Activated naive CD8-positive, alpha-beta T cell treated with anti-CD3 and anti-CD28 coated beads for 36 hours (primary cell): Measurements from ENCODE around the gene PARD6A. TPM values are rescaled to one million over a fixed set of nuclear protein-coding genes. Genes with fewer than 3 reads are reported as not detected.

ENCODE experiments used
- DNase-seq: peaks from one replicate; pipeline ENCODE4 v3.0.0; 2021
- H3K27ac Mint-ChIP-seq: one replicate; pipeline ENCODE4 v1.8.0; 2022; ENCODE audit warnings: mild to moderate bottlenecking, moderate library complexity, mixed read lengths
- H3K27me3 Mint-ChIP-seq: one replicate; pipeline ENCODE4 v1.8.0; 2022; ENCODE audit warnings: mild to moderate bottlenecking, mixed read lengths
- H3K36me3 Mint-ChIP-seq: one replicate; pipeline ENCODE4 v1.8.0; 2021; ENCODE audit warnings: mild to moderate bottlenecking, mixed read lengths
- H3K4me1 Mint-ChIP-seq: one replicate; pipeline ENCODE4 v1.8.0; 2021; ENCODE audit warnings: mixed read lengths
- H3K4me3 Mint-ChIP-seq: one replicate; pipeline ENCODE4 v1.8.0; 2022; ENCODE audit warnings: mild to moderate bottlenecking, moderate library complexity, mixed read lengths
- H3K9me3 Mint-ChIP-seq: one replicate; pipeline ENCODE4 v1.8.0; 2022; ENCODE audit warnings: mixed read lengths
- total RNA-seq, 2 experiments: library from RNA; stranded (reverse); gene quantifications; one replicate each; pipeline ENCODE4 v1.2.3, GENCODE V29; 2021

PARD6A gene
- total RNA-seq = 1 to 10 TPM; 7.8 to 9.4 TPM

- DNase-seq = peak; percentile 97
- peak within 1 kb of the TSS; percentile 92 for H3K4me3 Mint-ChIP-seq
- peaks cover 29% of the 10 kb centered on the region for H3K4me1 Mint-ChIP-seq
- no peaks in the 10 kb centered on the region for H3K27me3 Mint-ChIP-seq
- no peaks in the 10 kb centered on the region for H3K9me3 Mint-ChIP-seq
- peak within 1 kb of the TSS; percentile 93 for H3K27ac Mint-ChIP-seq
- H3K36me3 Mint-ChIP-seq = peaks cover 10% of the 10 kb centered on the region
These were observed at the start of gene PARD6A for GRCh38 chr16:67660564-67661028. Gene PARD6A (plus strand): TSS chr16:67660960. CDS start chr16:67661039, 79 bp downstream.

DNA sequence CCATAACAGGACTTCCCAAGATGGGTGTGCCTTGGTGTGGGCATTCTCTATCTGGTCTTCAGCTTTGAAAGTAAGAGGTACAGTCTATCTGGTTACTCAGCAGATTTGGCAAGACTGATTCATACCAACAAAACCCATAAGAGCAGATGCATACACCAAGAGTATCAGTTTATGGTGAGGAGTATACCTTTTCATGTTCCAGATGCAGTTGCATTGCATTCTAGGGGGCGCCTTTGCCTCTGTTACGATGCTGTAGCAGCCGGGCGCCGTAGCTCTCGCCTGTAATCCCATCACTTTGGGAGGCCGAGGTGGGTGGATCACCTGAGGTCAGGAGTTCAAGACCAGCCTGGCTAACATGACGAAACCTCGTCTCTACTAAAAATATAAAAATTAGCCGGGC, 47.0 kb upstream of the PARD6A start:
- Mint-ChIP-seq H3K36me3 (peaks cover 2% of the 10 kb centered on the region), H3K4me3 (no peak overlapping the region), H3K27ac (no peak overlapping the region), H3K4me1 (peaks cover 2% of the 10 kb centered on the region), H3K27me3 (no peaks in the 10 kb centered on the region), H3K9me3 (no peaks in the 10 kb centered on the region)
- peak; percentile 14 for DNase-seq

- DNase-seq = no peak
- Mint-ChIP-seq H3K27me3 (no peaks in the 10 kb centered on the region), H3K36me3 (peaks cover 20% of the 10 kb centered on the region), H3K27ac (no peak overlapping the region), H3K4me1 (no peaks in the 10 kb centered on the region), H3K9me3 (no peaks in the 10 kb centered on the region), H3K4me3 (no peak overlapping the region)
These were observed 32.5 kb upstream of the PARD6A start for GRCh38 chr16:67628216-67628615.

- Mint-ChIP-seq H3K4me1 (no peaks in the 10 kb centered on the region), H3K9me3 (no peaks in the 10 kb centered on the region), H3K4me3 (no peak overlapping the region), H3K27me3 (no peaks in the 10 kb centered on the region), H3K36me3 (peaks cover 14% of the 10 kb centered on the region), H3K27ac (no peak overlapping the region)
- no peak for DNase-seq
These were observed 28.2 kb upstream of the PARD6A start for GRCh38 chr16:67632415-67633172.

GRCh38 chr16:67636713-67637112, 24.0 kb upstream of the PARD6A start:
- H3K4me1 Mint-ChIP-seq = no peaks in the 10 kb centered on the region
- no peaks in the 10 kb centered on the region for H3K27me3 Mint-ChIP-seq
- no peak for DNase-seq
- no peak overlapping the region for H3K27ac Mint-ChIP-seq
- H3K4me3 Mint-ChIP-seq = no peak overlapping the region
- H3K36me3 Mint-ChIP-seq = peaks cover 5% of the 10 kb centered on the region
- no peaks in the 10 kb centered on the region for H3K9me3 Mint-ChIP-seq

DNA sequence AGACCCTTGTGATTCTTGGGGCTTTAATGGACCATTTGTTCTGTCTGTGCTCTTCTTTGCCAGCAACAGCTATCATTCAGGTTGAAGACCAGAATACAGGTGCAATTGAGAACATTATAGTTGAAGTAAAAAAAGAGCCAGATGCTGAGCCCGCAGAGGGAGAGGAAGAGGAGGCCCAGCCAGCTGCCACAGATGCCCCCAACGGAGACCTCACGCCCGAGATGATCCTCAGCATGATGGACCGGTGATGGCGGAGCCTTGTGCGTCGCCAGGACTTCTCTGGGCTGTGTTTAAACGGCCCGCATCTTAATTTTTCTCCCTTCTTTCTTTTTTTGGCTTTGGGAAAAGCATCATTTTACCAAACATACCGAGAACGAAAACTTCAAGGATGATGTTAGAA, 23.1 kb upstream of the PARD6A start:
- Mint-ChIP-seq H3K4me1 (no peaks in the 10 kb centered on the region), H3K9me3 (no peaks in the 10 kb centered on the region), H3K36me3 (peaks cover 5% of the 10 kb centered on the region), H3K4me3 (no peak overlapping the region), H3K27me3 (no peaks in the 10 kb centered on the region), H3K27ac (no peak overlapping the region)
- DNase-seq = no peak

GRCh38 chr16:67641779-67642708, 18.7 kb upstream of the PARD6A start:
- no peak overlapping the region for H3K4me3 Mint-ChIP-seq
- no peak for DNase-seq
- H3K4me1 Mint-ChIP-seq = peaks cover 9% of the 10 kb centered on the region
- H3K27me3 Mint-ChIP-seq = no peaks in the 10 kb centered on the region
- H3K27ac Mint-ChIP-seq = no peak overlapping the region
- H3K9me3 Mint-ChIP-seq = no peaks in the 10 kb centered on the region
- H3K36me3 Mint-ChIP-seq = peaks cover 1% of the 10 kb centered on the region

DNA sequence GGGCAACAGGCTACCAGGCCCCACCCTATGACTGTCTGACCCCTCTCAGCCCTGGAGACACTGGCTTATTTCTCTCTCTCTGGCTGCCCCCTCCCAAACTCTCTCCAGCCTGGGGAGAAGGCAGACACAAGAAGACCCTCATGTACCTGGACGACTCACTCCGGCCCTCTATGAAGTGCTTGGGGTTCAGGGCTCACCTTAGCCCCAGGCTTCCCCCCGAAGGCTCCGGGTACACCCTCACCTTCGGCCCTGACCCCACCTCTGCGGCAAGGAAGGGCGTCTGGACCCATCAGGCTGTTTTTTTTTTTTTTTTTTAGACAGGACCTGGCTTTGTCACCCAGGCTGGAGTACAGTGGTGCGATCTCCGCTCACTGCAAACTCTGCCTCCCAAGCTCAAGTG, 16.7 kb upstream of the PARD6A start:
- no peaks in the 10 kb centered on the region for H3K9me3 Mint-ChIP-seq
- H3K36me3 Mint-ChIP-seq = no peaks in the 10 kb centered on the region
- peak overlapping the region; percentile 75 for H3K4me3 Mint-ChIP-seq
- no peaks in the 10 kb centered on the region for H3K27me3 Mint-ChIP-seq
- no peak for DNase-seq
- H3K27ac Mint-ChIP-seq = peak overlapping the region; percentile 51
- H3K4me1 Mint-ChIP-seq = peaks cover 9% of the 10 kb centered on the region

DNA sequence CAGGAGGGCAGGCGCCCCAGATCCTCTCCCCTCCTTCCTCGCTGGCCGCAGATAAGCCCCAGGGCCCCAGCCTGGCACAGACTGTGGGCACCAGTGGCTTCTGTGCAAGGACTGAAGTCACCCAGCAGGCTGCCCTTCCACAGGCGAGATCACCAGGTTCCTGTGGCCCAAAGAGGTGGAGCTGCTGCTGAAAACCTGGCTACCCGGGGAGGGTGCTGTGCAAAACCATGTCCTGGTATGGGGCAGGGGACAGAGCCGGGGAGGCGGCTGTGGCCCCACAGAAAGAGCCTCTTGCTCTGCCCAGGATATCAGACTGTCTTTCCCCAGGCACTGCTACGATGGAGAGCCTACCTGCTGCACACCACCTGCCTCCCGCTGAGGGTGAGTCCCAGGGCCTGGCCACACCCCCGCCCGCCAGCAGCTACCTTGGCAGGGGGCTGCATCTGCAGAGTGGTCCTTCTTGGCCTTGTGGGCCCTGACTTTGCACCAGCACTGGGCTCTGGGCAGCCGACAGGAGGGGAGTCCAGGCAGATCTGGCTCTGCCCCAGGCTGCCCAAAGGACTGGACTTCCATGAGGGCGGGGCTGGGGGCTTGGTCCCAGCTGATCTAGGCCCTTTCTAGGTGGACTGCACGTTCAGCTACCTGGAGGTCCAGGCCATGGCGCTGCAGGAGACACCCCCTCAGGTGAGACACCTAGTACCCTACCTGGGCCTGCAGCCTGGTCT, 15.2 kb upstream of the PARD6A start:
- H3K4me3 Mint-ChIP-seq = peak overlapping the region; percentile 90
- peak overlapping the region; percentile 95 for H3K27ac Mint-ChIP-seq
- no peaks in the 10 kb centered on the region for H3K27me3 Mint-ChIP-seq
- peaks cover 3% of the 10 kb centered on the region for H3K36me3 Mint-ChIP-seq
- DNase-seq = no peak
- no peaks in the 10 kb centered on the region for H3K9me3 Mint-ChIP-seq
- H3K4me1 Mint-ChIP-seq = peaks cover 9% of the 10 kb centered on the region

- peaks cover 8% of the 10 kb centered on the region for H3K36me3 Mint-ChIP-seq
- no peak overlapping the region for H3K27ac Mint-ChIP-seq
- no peak overlapping the region for H3K4me3 Mint-ChIP-seq
- no peak for DNase-seq
- H3K9me3 Mint-ChIP-seq = no peaks in the 10 kb centered on the region
- no peaks in the 10 kb centered on the region for H3K27me3 Mint-ChIP-seq
- peaks cover 9% of the 10 kb centered on the region for H3K4me1 Mint-ChIP-seq
These were observed 13.6 kb upstream of the PARD6A start for GRCh38 chr16:67647111-67647651.

DNA sequence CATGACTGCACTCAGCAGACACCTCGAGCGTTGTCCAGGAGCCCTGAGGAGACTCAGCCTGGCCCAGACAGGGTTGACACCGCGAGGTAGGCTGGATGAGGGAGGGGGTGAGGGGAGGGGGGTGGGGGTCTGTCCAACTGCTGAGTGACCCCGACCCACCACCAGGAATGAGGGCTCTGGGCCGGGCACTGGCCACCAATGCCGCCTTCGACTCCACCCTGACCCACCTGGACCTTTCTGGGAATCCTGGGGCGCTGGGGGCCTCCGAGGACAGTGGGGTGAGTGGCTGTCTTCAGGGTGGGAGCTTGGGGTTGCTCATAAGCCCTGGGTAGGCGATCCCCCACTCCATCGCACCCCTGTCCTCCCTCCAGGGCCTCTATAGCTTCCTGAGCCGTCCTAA, 13.1 kb upstream of the PARD6A start:
- Mint-ChIP-seq H3K9me3 (no peaks in the 10 kb centered on the region), H3K27me3 (no peaks in the 10 kb centered on the region), H3K4me1 (peaks cover 9% of the 10 kb centered on the region), H3K36me3 (peaks cover 8% of the 10 kb centered on the region), H3K27ac (no peak overlapping the region), H3K4me3 (no peak overlapping the region)
- no peak for DNase-seq

DNA sequence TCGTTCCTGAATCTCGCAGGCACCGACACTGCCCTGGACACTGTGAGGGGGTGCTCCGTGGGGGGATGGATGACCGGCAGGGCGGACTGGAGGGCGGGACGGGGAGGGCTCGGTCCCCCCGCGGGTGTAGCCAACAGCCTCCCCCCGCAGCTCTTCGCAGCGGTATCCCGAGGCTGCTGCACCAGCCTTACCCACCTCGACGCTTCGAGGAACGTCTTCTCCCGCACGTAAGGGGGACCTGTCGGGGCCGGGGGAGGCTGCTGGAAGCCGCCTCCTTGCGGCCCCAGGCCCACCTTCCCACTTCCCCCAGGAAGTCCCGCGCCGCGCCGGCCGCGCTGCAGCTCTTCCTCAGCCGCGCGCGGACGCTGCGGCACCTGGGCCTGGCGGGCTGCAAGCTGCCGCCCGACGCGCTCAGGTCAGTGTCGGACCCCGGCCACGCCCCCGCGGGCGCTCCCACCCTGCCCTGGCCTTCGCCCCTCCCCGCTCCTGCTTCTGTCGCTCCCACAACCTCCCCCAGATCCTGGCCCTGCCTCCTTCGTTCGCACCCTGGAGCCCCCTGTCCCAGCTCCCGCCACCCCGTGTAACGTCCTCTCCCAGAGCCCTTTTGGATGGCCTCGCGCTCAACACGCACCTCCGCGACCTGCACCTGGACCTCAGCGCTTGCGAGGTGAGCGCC, 12.5 kb upstream of the PARD6A start:
- Mint-ChIP-seq H3K36me3 (peaks cover 8% of the 10 kb centered on the region), H3K27ac (no peak overlapping the region), H3K4me1 (peaks cover 9% of the 10 kb centered on the region), H3K27me3 (no peaks in the 10 kb centered on the region), H3K9me3 (no peaks in the 10 kb centered on the region), H3K4me3 (no peak overlapping the region)
- DNase-seq = no peak

DNA sequence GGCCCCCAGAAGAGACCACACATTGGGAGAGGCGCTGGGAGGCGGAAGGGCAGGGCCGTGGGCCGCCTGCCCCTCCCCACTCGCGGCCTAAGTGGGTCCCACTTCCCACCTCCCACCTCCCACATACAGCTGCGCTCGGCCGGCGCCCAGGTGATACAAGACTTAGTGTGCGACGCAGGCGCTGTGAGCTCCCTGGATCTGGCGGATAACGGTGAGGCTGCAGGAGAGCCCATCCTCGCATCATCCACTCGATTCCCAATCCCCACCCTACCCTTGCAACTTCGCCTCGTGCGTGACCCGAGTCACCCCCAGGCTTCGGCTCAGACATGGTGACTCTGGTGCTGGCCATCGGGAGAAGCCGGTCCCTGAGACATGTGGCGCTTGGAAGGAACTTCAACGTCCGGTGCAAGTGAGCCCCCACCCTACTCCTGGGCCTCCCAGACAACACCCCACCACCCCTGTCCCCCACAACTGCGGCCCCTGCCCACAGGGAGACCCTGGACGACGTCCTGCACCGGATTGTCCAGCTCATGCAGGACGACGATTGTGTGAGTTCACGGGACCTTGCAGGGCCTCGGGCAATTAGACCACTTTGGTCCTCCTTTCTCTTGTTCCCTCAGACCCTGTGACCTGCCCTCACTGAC, 11.9 kb upstream of the PARD6A start:
- no peak overlapping the region for H3K4me3 Mint-ChIP-seq
- H3K27ac Mint-ChIP-seq = no peak overlapping the region
- DNase-seq = no peak
- peaks cover 8% of the 10 kb centered on the region for H3K36me3 Mint-ChIP-seq
- H3K4me1 Mint-ChIP-seq = peaks cover 9% of the 10 kb centered on the region
- no peaks in the 10 kb centered on the region for H3K9me3 Mint-ChIP-seq
- no peaks in the 10 kb centered on the region for H3K27me3 Mint-ChIP-seq

- Mint-ChIP-seq H3K4me3 (no peak overlapping the region), H3K36me3 (peaks cover 8% of the 10 kb centered on the region), H3K27me3 (no peaks in the 10 kb centered on the region), H3K27ac (no peak overlapping the region), H3K4me1 (peaks cover 6% of the 10 kb centered on the region), H3K9me3 (no peaks in the 10 kb centered on the region)
- no peak for DNase-seq
These were observed 11.2 kb upstream of the PARD6A start for GRCh38 chr16:67649494-67649931.
